H9 (cell line): Measurements from ENCODE around the gene DMPK. TPM values are rescaled to one million over a fixed set of nuclear protein-coding genes. Genes with fewer than 3 reads are reported as not detected.
A peak's percentile ranks its signal among the peaks of the same experiment; 100 is the strongest.

Experiments used
- DNase-seq: peaks from one replicate; pipeline ENCODE4 v3.0.0-alpha.2; 2017
- H2AFZ ChIP-seq: one replicate; pipeline ENCODE4 v1.6.1; 2013; ENCODE audit warnings: mild to moderate bottlenecking, low read length, control low read depth, moderate library complexity
- H2AK5ac ChIP-seq: 2 replicates; pipeline ENCODE4 v1.6.1; 2013; ENCODE audit warnings: low read length, control low read depth, mixed read lengths; ENCODE audit not compliant: insufficient read length
- H2BK120ac ChIP-seq: one replicate; pipeline ENCODE4 v1.6.1; 2013; ENCODE audit warnings: low read depth, mild to moderate bottlenecking, low read length, control low read depth, inconsistent platforms; ENCODE audit not compliant: poor library complexity, severe bottlenecking
- H2BK12ac ChIP-seq: 2 replicates; pipeline ENCODE4 v1.6.1; 2013; ENCODE audit warnings: low read length, control low read depth, mixed read lengths, low read depth; ENCODE audit not compliant: insufficient read length
- H2BK15ac ChIP-seq: 2 replicates; pipeline ENCODE4 v1.6.1; 2013; ENCODE audit warnings: low read depth, low read length, control low read depth
- H2BK20ac ChIP-seq: one replicate; pipeline ENCODE4 v1.6.1; 2013; ENCODE audit warnings: low read depth, mild to moderate bottlenecking, low read length, control low read depth, inconsistent platforms; ENCODE audit not compliant: poor library complexity, severe bottlenecking
- H2BK5ac ChIP-seq: 2 replicates; pipeline ENCODE4 v1.6.1; 2013; ENCODE audit warnings: low read length, control low read depth, mixed read lengths; ENCODE audit not compliant: insufficient read length
- H3K14ac ChIP-seq: 2 replicates; pipeline ENCODE4 v1.6.1; 2013; ENCODE audit warnings: low read length, control low read depth; ENCODE audit not compliant: insufficient read depth
- H3K18ac ChIP-seq: 2 replicates; pipeline ENCODE4 v1.6.1; 2013; ENCODE audit warnings: low read depth, mild to moderate bottlenecking, mixed read lengths, low read length, control low read depth; ENCODE audit not compliant: insufficient read length
- H3K23ac ChIP-seq: 2 replicates; pipeline ENCODE4 v1.6.1; 2013; ENCODE audit warnings: low read length, control low read depth, mixed read lengths, low read depth; ENCODE audit not compliant: insufficient read length
- H3K23me2 ChIP-seq: 2 replicates; pipeline ENCODE4 v1.6.1; 2013; ENCODE audit warnings: low read depth, mild to moderate bottlenecking, mixed read lengths, low read length, control low read depth; ENCODE audit not compliant: insufficient read length, poor library complexity, severe bottlenecking
- H3K27ac ChIP-seq: 2 replicates; pipeline ENCODE4 v1.5.1; 2013; ENCODE audit warnings: low read length, control low read depth, mixed read lengths, low read depth; ENCODE audit not compliant: insufficient read length
- H3K27me3 ChIP-seq: 2 replicates; pipeline ENCODE4 v1.6.1; 2013; ENCODE audit warnings: low read length, control low read depth, inconsistent platforms; ENCODE audit not compliant: insufficient read depth
- H3K4ac ChIP-seq: 2 replicates; pipeline ENCODE4 v1.6.1; 2013; ENCODE audit warnings: low read depth, mild to moderate bottlenecking, control low read depth, inconsistent platforms, low read length, moderate library complexity
- H3K4me1 ChIP-seq: 2 replicates; pipeline ENCODE4 v1.6.1; 2013; ENCODE audit warnings: low read length, control low read depth, inconsistent platforms; ENCODE audit not compliant: insufficient read depth
- H3K4me2 ChIP-seq: 2 replicates; pipeline ENCODE4 v1.6.1; 2013; ENCODE audit warnings: low read length, control low read depth, mixed read lengths; ENCODE audit not compliant: insufficient read length, insufficient read depth
- H3K56ac ChIP-seq: 2 replicates; pipeline ENCODE4 v1.6.1; 2013; ENCODE audit warnings: low read depth, mild to moderate bottlenecking, mixed read lengths, low read length, control low read depth; ENCODE audit not compliant: insufficient read length
- H3K79me1 ChIP-seq: 2 replicates; pipeline ENCODE4 v1.6.1; 2013; ENCODE audit warnings: low read depth, mild to moderate bottlenecking, moderate library complexity, low read length, control low read depth, inconsistent platforms; ENCODE audit not compliant: insufficient read depth, poor library complexity, severe bottlenecking
- H3K79me2 ChIP-seq: 2 replicates; pipeline ENCODE4 v1.6.1; 2013; ENCODE audit warnings: low read length, control low read depth, inconsistent platforms; ENCODE audit not compliant: insufficient read depth
- H3K9ac ChIP-seq: 2 replicates; pipeline ENCODE4 v1.6.1; 2013; ENCODE audit warnings: low read length, control low read depth, mixed read lengths; ENCODE audit not compliant: insufficient read length; ENCODE audit errors: extremely low read depth
- H3K9me3 ChIP-seq: one replicate; pipeline ENCODE4 v1.6.1; 2013; ENCODE audit warnings: low read depth, low read length, inconsistent platforms; ENCODE audit not compliant: control insufficient read depth
- H3T11ph ChIP-seq: one replicate; pipeline ENCODE4 v1.6.1; 2013; ENCODE audit warnings: mild to moderate bottlenecking, low read length, control low read depth, inconsistent platforms
- H4K20me1 ChIP-seq: one replicate; pipeline ENCODE4 v1.6.1; 2013; ENCODE audit not compliant: control insufficient read depth, insufficient read length, insufficient read depth
- H4K5ac ChIP-seq: 2 replicates; pipeline ENCODE4 v1.6.1; 2013; ENCODE audit warnings: low read depth, mild to moderate bottlenecking, mixed read lengths, low read length, control low read depth; ENCODE audit not compliant: insufficient read length
- H4K8ac ChIP-seq: replicated peaks from 2 replicates; pipeline ENCODE4 v1.6.1; 2013; ENCODE audit warnings: low read length, control low read depth, mixed read lengths, low read depth; ENCODE audit not compliant: insufficient read length
- H4K91ac ChIP-seq: 2 replicates; pipeline ENCODE4 v1.6.1; 2013; ENCODE audit warnings: low read depth, mild to moderate bottlenecking, moderate library complexity, mixed read lengths, low read length, control low read depth; ENCODE audit not compliant: insufficient read length
- H3K27ac Mint-ChIP-seq, 3 experiments: 2 replicates in 2 of 3; 3 replicates in 1 of 3; pipeline ENCODE4 v1.8.0; 2020 to 2021; ENCODE audit warnings: mixed read lengths in 3 of 3, mild to moderate bottlenecking in 1 of 3, moderate library complexity in 1 of 3
- H3K27me3 Mint-ChIP-seq: 2 replicates; pipeline ENCODE4 v1.8.0; 2021; ENCODE audit warnings: low read depth, mild to moderate bottlenecking, moderate library complexity, mixed read lengths
- H3K36me3 Mint-ChIP-seq, 3 experiments: 2 replicates in 2 of 3; 3 replicates in 1 of 3; pipeline ENCODE4 v1.8.0; 2020 to 2021; ENCODE audit warnings: low read depth in 3 of 3, mixed read lengths in 3 of 3; ENCODE audit not compliant: insufficient read depth in 1 of 3
- H3K4me1 Mint-ChIP-seq, 2 experiments: 2 replicates each; pipeline ENCODE4 v1.8.0; 2020; ENCODE audit warnings: mixed read lengths in 2 of 2
- H3K4me3 Mint-ChIP-seq, 2 experiments: 2 replicates in 1 of 2; 3 replicates in 1 of 2; pipeline ENCODE4 v1.8.0; 2020 to 2021; ENCODE audit warnings: mild to moderate bottlenecking in 2 of 2, mixed read lengths in 2 of 2, moderate library complexity in 1 of 2
- H3K9me3 Mint-ChIP-seq, 2 experiments: 2 replicates in 1 of 2; 3 replicates in 1 of 2; pipeline ENCODE4 v1.8.0; 2020; ENCODE audit warnings: mild to moderate bottlenecking in 2 of 2, mixed read lengths in 2 of 2, moderate library complexity in 1 of 2
- WGBS: extraction: QIAGEN DNeasy Blood & Tissue Kit; methylation state at CpG from one replicate; pipeline ENCODE4 v1.1.7; 2013; ENCODE audit warnings: missing lambda C conversion rate, low lambda C conversion rate, mixed read lengths; ENCODE audit not compliant: insufficient read length; ENCODE audit errors: extremely low coverage; 5-methylcytosine and 5-hydroxymethylcytosine counted together
- total RNA-seq: library from RNA; stranded (reverse); gene quantifications from 2 replicates; pipeline ENCODE4 v1.2.1, GENCODE V29; 2021
- TF ChIP-seq, protein P1 (sequence below): fragments of 200-600 bp; sonication (generic); conservative IDR thresholded peaks from 3 replicates; pipeline ENCODE4 v1.8.0; 2021; ENCODE audit warnings: antibody characterized with exemption, mild to moderate bottlenecking

The DMPK gene
- total RNA-seq, 1 experiment from 2014 or later = 67.4 TPM

DNA sequence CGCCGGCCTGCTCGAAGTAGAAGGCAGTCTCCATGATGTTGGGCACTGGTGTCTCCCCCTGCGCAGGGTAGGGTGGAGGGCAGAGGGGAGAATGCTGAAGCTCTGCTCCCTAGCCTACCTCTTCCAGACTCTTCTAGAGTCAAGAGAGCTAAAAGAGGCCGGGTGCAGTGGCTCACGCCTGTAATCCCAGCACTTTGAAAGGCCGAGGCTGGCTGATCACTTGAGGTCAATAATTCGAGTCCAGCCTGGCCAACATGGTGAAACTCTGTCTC, 22.6 kb upstream of the DMPK start:
- Histone ChIP-seq H2BK15ac (no peak overlapping the region), H2AK5ac (no peak overlapping the region), H3K4me1 (no peaks in the 10 kb centered on the region), H2BK5ac (no peak overlapping the region), H3K27ac (no peak overlapping the region), H3K14ac (no peak overlapping the region), H4K91ac (no peak overlapping the region), H3K18ac (no peak overlapping the region), H3K9me3 (no peaks in the 10 kb centered on the region), H2AFZ (no peak overlapping the region), H3K23me2 (no peaks in the 10 kb centered on the region), H3K56ac (no peak overlapping the region), H3K23ac (no peak overlapping the region), H3T11ph (no peak overlapping the region), H3K4me2 (no peak overlapping the region), H2BK12ac (no peak overlapping the region), H2BK120ac (no peak overlapping the region), H3K9ac (no peak overlapping the region), H4K5ac (no peak overlapping the region), H2BK20ac (no peak overlapping the region), H3K79me1 (no peaks in the 10 kb centered on the region), H3K79me2 (no peaks in the 10 kb centered on the region), H3K27me3 (no peaks in the 10 kb centered on the region), H4K20me1 (no peaks in the 10 kb centered on the region), H4K8ac (no peak overlapping the region), H3K4ac (no peak overlapping the region)
- Mint-ChIP-seq H3K4me1 (peaks cover 7 to 16% of the 10 kb centered on the region in 2 experiments), H3K4me3 (no peak overlapping the region), H3K9me3 (no peaks in the 10 kb centered on the region; a peak in 1 of 5 replicates), H3K36me3 (no peaks in the 10 kb centered on the region), H3K27me3 (peaks cover 41% of the 10 kb centered on the region), H3K27ac (peak overlapping the region in 1 of 3 experiments; percentile 48; a peak in 1 of 7 replicates)
- WGBS = no CpG with 5 or more reads among the region's 8 CpGs
- DNase-seq = no peak
- TF ChIP-seq, protein P1, sequence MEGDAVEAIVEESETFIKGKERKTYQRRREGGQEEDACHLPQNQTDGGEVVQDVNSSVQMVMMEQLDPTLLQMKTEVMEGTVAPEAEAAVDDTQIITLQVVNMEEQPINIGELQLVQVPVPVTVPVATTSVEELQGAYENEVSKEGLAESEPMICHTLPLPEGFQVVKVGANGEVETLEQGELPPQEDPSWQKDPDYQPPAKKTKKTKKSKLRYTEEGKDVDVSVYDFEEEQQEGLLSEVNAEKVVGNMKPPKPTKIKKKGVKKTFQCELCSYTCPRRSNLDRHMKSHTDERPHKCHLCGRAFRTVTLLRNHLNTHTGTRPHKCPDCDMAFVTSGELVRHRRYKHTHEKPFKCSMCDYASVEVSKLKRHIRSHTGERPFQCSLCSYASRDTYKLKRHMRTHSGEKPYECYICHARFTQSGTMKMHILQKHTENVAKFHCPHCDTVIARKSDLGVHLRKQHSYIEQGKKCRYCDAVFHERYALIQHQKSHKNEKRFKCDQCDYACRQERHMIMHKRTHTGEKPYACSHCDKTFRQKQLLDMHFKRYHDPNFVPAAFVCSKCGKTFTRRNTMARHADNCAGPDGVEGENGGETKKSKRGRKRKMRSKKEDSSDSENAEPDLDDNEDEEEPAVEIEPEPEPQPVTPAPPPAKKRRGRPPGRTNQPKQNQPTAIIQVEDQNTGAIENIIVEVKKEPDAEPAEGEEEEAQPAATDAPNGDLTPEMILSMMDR = no peak
